OCI-LY3 (cell line): ENCODE measurements around the gene VPS13A.

Experiments used
- H2AFZ ChIP-seq: fragments of 200-600, 300-600 bp; shearing (Covaris generic); 2 replicates; pipeline ENCODE4 v1.6.0; 2014; ENCODE audit warnings: antibody characterized with exemption, low read depth, low read length
- H3K27ac ChIP-seq: fragments of 200-600, 300-600 bp; sonication (generic); 2 replicates; pipeline ENCODE4 v1.5.1; 2014; ENCODE audit warnings: mild to moderate bottlenecking, low read length, moderate library complexity, mixed read lengths
- H3K27me3 ChIP-seq: fragments of 200-600, 300-600 bp; sonication (generic); 2 replicates; pipeline ENCODE4 v1.6.1; 2014; ENCODE audit warnings: low read depth, low read length, mixed read lengths
- H3K36me3 ChIP-seq: fragments of 200-600, 300-600 bp; sonication (generic); replicated peaks from 2 replicates; pipeline ENCODE3; 2014; ENCODE audit warnings: low read depth, low read length, mixed read lengths
- H3K4me1 ChIP-seq: fragments of 300-600, 200-600 bp; sonication (generic); 2 replicates; pipeline ENCODE4 v1.6.1; 2014; ENCODE audit warnings: low read length, mixed read lengths
- H3K4me2 ChIP-seq: fragments of 200-600, 300-600 bp; sonication (generic); 2 replicates; pipeline ENCODE4 v1.6.1; 2014; ENCODE audit warnings: low read length, mixed read lengths
- H3K4me3 ChIP-seq: fragments of 300-600, 200-600 bp; sonication (generic); 2 replicates; pipeline ENCODE4 v1.5.1; 2014; ENCODE audit warnings: antibody characterized with exemption, mild to moderate bottlenecking, low read length, moderate library complexity
- H3K79me2 ChIP-seq: fragments of 300-600, 200-600 bp; shearing (Covaris generic); 2 replicates; pipeline ENCODE4 v1.6.1; 2014; ENCODE audit warnings: mild to moderate bottlenecking, low read length, mixed read lengths
- H3K9ac ChIP-seq: fragments of 300-600, 200-600 bp; shearing (Covaris generic); 2 replicates; pipeline ENCODE4 v1.6.0; 2014; ENCODE audit warnings: mild to moderate bottlenecking, low read length, moderate library complexity
- H3K9me3 ChIP-seq: fragments of 200-600, 300-600 bp; shearing (Covaris generic); 2 replicates; pipeline ENCODE4 v1.6.1; 2014; ENCODE audit warnings: low read length, mixed read lengths; ENCODE audit not compliant: insufficient read depth
- H4K20me1 ChIP-seq: fragments of 200-600, 300-600 bp; sonication (generic); 2 replicates; pipeline ENCODE4 v1.6.1; 2016; ENCODE audit warnings: low read length, mixed read lengths; ENCODE audit not compliant: insufficient read depth
- EZH2phosphoT487 ChIP-seq: fragments of 200-600 bp; shearing (Covaris generic); IDR thresholded peaks from 2 replicates; pipeline ENCODE4 v1.6.1; 2018; ENCODE audit warnings: antibody characterized with exemption, mixed run types, low read depth
- TF ChIP-seq, protein P1 (sequence below): fragments of 200-600, 300-600 bp; sonication (generic); IDR thresholded peaks from 2 replicates; pipeline ENCODE4 v1.5.1; 2014; ENCODE audit warnings: antibody characterized with exemption, low read length, low read depth

VPS13A gene

DNA sequence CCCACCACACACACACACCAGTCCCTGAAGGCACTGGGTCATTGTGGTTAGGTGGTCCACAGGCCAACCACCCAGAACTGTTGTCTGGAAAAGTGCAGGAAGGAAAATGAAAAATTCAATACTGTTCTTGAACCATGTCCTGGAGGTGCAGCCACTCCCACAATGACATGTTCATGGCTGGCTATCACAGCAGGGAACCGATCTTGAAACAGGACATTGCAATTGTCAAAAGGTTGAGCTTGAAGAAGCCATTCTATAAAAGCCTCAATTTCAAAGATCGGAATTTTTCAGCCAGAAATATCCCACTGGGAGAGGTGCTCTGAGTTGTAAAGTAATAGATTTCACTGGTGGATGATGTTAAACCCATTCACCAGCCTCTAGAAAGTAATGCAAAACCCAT lies 252.6 kb downstream of the VPS13A start:
- H3K27me3 ChIP-seq, result no peaks in the 10 kb centered on the region
- no peaks in the 10 kb centered on the region for H3K36me3 ChIP-seq
- H2AFZ ChIP-seq, result no peak overlapping the region

DNA sequence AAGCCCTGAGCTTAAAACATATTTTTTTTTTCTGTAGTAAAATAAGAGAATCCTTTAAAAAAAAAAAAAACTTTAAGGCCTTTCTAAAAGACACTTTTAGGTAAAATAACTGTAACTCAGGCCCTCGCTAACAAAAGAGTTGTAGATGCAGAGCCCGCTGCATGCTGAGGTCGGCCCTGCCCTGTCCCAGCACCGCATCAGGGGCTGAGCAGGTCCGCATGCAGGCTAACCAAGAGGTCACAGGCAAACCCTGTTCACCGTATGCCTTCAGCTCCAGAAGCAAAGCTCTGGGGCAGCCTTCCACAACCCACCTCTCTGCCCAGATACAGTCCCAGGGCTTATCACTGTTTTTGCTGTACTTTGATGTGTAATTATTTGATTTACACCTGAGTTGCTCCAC lies 254.7 kb downstream of the VPS13A start:
- Histone ChIP-seq H3K9me3 (no peaks in the 10 kb centered on the region), H3K4me3 (no peak overlapping the region), H3K9ac (no peak overlapping the region), H3K27me3 (no peaks in the 10 kb centered on the region), H3K4me1 (peaks cover 9% of the 10 kb centered on the region), H3K36me3 (no peaks in the 10 kb centered on the region), H3K27ac (no peak overlapping the region), H4K20me1 (no peaks in the 10 kb centered on the region), H3K4me2 (no peak overlapping the region), H3K79me2 (no peaks in the 10 kb centered on the region), H2AFZ (no peak overlapping the region)
- TF ChIP-seq, protein P1, sequence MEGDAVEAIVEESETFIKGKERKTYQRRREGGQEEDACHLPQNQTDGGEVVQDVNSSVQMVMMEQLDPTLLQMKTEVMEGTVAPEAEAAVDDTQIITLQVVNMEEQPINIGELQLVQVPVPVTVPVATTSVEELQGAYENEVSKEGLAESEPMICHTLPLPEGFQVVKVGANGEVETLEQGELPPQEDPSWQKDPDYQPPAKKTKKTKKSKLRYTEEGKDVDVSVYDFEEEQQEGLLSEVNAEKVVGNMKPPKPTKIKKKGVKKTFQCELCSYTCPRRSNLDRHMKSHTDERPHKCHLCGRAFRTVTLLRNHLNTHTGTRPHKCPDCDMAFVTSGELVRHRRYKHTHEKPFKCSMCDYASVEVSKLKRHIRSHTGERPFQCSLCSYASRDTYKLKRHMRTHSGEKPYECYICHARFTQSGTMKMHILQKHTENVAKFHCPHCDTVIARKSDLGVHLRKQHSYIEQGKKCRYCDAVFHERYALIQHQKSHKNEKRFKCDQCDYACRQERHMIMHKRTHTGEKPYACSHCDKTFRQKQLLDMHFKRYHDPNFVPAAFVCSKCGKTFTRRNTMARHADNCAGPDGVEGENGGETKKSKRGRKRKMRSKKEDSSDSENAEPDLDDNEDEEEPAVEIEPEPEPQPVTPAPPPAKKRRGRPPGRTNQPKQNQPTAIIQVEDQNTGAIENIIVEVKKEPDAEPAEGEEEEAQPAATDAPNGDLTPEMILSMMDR, result no peak
- no peak for TF ChIP-seq EZH2phosphoT487

More for the DNA sequence above, 252.6 kb downstream of the VPS13A start:
- Histone ChIP-seq H3K4me3 (no peak overlapping the region), H3K79me2 (no peaks in the 10 kb centered on the region), H3K4me2 (no peak overlapping the region), H3K27ac (no peak overlapping the region), H3K9ac (no peak overlapping the region), H4K20me1 (no peaks in the 10 kb centered on the region), H3K4me1 (peaks cover 9% of the 10 kb centered on the region), H3K9me3 (no peaks in the 10 kb centered on the region)
- TF ChIP-seq, protein P1, result no peak
- no peak for TF ChIP-seq EZH2phosphoT487

DNA sequence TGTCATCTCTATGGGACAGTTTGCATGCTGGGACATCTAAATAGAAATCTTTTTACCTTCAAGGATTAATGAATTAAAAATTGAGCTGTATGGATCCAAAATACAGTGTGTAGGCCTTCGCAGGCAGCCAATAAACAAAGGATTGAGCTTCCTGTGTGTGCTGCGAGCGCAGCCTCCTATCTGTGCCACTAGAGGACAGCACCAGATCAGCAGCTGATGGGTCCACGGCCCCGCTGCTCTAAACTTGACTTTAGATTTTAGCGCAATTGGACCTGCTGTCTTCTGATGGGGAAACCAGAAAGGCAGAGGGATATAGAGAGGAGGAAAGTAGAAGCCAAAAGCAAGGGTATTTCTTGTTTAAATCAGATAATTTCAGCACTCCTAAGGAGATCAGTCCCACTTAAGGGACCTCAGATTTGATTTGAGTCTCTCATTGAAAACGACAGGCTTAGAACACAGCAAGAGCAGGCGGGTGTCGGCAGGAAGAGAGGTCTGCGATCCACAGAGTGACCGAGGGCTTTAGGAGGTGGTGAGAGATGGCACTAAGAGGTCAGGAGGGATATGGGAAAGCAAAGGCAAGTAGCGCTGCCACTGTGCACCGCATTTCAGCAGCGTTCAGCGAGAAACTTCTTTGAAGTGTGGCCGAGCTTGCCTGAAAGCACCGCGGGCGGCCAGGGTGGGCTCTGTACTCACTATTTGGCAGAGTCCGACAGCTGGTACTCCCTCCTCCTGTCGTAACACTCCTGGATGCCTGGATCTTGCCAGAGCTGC lies 256.5 kb downstream of the VPS13A start:
- H2AFZ ChIP-seq, result peak overlapping the region; percentile 43; the same call in 1 of the 2 replicates
- H3K27ac ChIP-seq, result peak overlapping the region; percentile 11; the same call in 1 of the 2 replicates
- H4K20me1 ChIP-seq, result no peaks in the 10 kb centered on the region
- TF ChIP-seq EZH2phosphoT487, result no peak
- TF ChIP-seq, protein P1, result peak; percentile 97
- peaks cover 9% of the 10 kb centered on the region for H3K4me1 ChIP-seq
- H3K9me3 ChIP-seq, result no peaks in the 10 kb centered on the region
- H3K4me2 ChIP-seq, result peak overlapping the region; percentile 68
- H3K36me3 ChIP-seq, result no peaks in the 10 kb centered on the region
- H3K27me3 ChIP-seq, result no peaks in the 10 kb centered on the region
- peak overlapping the region; percentile 67 for H3K4me3 ChIP-seq
- no peaks in the 10 kb centered on the region for H3K79me2 ChIP-seq
- H3K9ac ChIP-seq, result peak overlapping the region; percentile 26; the same call in 1 of the 2 replicates

DNA sequence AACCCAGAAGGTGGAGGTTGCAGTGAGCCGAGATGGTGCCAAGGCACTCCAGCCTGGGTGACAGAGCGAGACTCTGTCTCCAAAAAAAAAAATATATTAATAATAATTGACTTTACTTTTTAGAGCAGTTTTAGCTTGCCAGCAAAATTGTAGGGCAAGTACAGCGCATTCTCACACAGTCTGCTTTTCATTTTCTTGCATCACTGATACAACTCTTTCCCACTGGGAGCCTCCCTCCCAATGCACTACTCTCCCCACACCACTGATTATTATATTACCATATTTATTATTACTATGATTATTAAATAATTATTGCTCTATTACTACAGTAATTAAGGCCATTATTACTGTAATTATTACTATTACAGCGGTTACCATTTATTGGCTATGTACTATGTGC lies 257.9 kb downstream of the VPS13A start:
- TF ChIP-seq, protein P1, result no peak
- no peak for TF ChIP-seq EZH2phosphoT487
- Histone ChIP-seq H3K36me3 (no peaks in the 10 kb centered on the region), H3K27ac (no peak overlapping the region)

More for the DNA sequence above, 257.9 kb downstream of the VPS13A start:
- no peaks in the 10 kb centered on the region for H3K9me3 ChIP-seq
- no peaks in the 10 kb centered on the region for H3K27me3 ChIP-seq
- peaks cover 9% of the 10 kb centered on the region for H3K4me1 ChIP-seq
- no peak overlapping the region for H3K4me2 ChIP-seq
- no peaks in the 10 kb centered on the region for H4K20me1 ChIP-seq
- no peak overlapping the region for H2AFZ ChIP-seq
- H3K4me3 ChIP-seq, result no peak overlapping the region
- no peaks in the 10 kb centered on the region for H3K79me2 ChIP-seq
- H3K9ac ChIP-seq, result no peak overlapping the region
